Peyer's patch (tissue), 4 donors: Measurements from ENCODE around the gene AGAP2.

ENCODE experiments used
- CTCF ChIP-seq, 6 experiments: fragments of 450-650 bp in 4 of 6; fragments of 200-600 bp in 2 of 6; sonication (generic) in 1 of 6; IDR thresholded peaks; one replicate each; pipeline ENCODE4 v1.5.1; 2017 to 2019; ENCODE audit warnings: antibody characterized with exemption in 6 of 6, mild to moderate bottlenecking in 3 of 6, moderate library complexity in 1 of 6
- POLR2A ChIP-seq, 2 donors: fragments of 450-650 bp; IDR thresholded peaks; one replicate each; pipeline ENCODE4 v1.5.1; 2017; ENCODE audit warnings: antibody characterized with exemption in 2 of 2, mild to moderate bottlenecking in 2 of 2, moderate library complexity in 2 of 2

- TF ChIP-seq POLR2A (IDR thresholded peaks at IDR 0.05) = no peak
- no peak for TF ChIP-seq CTCF (IDR thresholded peaks at IDR 0.05)
Measured at GRCh38 chr12:57723630-57723962, 14.9 kb downstream of the AGAP2 start.
